GM21447 (cell line): ENCODE results near the gene FURIN.

Experiments
- ATAC-seq: cut with Tn5 transposase; IDR thresholded peaks from one replicate; pipeline ENCODE4 v1.9.1; 2021; ENCODE audit not compliant: unreplicated experiment

FURIN gene

DNA sequence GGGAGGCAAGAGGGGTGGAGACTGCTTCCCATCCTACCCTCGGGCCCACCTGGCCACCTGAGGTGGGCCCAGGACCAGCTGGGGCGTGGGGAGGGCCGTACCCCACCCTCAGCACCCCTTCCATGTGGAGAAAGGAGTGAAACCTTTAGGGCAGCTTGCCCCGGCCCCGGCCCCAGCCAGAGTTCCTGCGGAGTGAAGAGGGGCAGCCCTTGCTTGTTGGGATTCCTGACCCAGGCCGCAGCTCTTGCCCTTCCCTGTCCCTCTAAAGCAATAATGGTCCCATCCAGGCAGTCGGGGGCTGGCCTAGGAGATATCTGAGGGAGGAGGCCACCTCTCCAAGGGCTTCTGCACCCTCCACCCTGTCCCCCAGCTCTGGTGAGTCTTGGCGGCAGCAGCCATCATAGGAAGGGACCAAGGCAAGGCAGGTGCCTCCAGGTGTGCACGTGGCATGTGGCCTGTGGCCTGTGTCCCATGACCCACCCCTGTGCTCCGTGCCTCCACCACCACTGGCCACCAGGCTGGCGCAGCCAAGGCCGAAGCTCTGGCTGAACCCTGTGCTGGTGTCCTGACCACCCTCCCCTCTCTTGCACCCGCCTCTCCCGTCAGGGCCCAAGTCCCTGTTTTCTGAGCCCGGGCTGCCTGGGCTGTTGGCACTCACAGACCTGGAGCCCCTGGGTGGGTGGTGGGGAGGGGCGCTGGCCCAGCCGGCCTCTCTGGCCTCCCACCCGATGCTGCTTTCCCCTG lies 13.8 kb downstream of the FURIN start:
- ATAC-seq: no peak

DNA sequence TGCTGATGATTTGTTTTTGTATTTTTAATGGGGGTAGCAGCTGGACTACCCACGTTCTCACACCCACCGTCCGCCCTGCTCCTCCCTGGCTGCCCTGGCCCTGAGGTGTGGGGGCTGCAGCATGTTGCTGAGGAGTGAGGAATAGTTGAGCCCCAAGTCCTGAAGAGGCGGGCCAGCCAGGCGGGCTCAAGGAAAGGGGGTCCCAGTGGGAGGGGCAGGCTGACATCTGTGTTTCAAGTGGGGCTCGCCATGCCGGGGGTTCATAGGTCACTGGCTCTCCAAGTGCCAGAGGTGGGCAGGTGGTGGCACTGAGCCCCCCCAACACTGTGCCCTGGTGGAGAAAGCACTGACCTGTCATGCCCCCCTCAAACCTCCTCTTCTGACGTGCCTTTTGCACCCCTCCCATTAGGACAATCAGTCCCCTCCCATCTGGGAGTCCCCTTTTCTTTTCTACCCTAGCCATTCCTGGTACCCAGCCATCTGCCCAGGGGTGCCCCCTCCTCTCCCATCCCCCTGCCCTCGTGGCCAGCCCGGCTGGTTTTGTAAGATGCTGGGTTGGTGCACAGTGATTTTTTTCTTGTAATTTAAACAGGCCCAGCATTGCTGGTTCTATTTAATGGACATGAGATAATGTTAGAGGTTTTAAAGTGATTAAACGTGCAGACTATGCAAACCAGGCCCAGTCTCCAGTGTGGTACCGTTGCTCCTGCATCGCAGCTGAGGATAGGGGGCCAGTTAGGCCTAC lies 14.6 kb downstream of the FURIN start:
- ATAC-seq: no peak

DNA sequence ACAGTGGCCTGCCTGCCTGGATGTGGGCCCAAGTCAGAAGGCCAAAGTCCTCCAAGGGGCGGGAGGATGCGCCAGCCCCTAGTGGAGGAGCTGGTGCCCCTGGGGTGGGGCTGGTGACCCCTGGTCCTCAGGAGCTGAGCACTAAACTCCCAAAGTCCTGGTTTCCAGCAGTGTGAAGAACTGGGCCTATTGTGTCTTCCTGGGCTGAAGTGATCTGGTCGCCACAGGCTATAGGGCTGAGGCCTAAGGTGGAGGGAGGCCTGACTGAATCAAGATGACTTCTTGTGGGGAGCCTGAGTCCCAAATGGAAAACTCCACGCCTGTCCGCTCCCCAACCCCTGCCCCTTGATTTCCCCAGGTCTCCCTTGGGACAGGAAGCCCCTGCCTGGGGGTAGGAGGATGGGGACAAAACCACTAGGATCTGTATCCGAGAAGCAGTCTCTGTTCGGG lies 15.2 kb downstream of the FURIN start:
- ATAC-seq: no peak

DNA sequence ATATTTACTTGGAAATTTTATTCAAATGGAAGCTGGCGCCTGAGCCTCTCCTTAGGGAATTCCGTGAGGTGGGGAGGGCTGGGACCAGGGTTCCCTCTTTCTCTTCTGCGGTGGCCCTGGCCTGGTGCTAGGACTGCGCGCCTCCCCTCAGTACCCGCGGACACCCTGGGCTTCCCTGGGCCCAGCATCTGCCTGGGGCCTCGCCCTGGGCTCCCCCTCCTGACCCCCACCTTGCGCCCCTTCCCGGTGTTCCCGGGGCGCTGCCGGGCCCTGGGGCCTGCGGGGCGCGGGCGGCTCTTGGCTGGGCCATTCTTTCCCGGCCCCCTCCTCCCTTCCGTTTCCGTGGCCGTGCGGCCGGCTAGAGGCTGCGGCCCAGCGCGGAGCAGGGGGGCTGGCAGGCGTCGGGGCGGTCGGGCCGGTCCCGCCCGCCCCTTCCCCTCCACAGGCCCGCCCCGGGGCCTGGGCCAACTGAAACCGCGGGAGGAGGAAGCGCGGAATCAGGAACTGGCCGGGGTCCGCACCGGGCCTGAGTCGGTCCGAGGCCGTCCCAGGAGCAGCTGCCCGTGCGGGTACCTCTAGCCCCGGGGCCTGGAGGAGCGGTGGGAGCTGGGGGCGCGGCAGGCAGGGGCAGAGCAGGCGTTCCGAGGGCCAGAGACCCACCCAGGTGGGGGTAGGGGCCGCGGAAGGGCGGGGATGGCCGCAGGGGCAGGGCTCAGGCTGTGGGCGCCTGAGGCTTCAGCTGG lies 15.8 kb downstream of the FURIN start, which contains the start of gene FES:
Gene FES (plus strand): TSS at position 529 of the 743 bp plus-strand sequence. CDS start 542 bp downstream, outside the sequence.
- ATAC-seq: no peak

DNA sequence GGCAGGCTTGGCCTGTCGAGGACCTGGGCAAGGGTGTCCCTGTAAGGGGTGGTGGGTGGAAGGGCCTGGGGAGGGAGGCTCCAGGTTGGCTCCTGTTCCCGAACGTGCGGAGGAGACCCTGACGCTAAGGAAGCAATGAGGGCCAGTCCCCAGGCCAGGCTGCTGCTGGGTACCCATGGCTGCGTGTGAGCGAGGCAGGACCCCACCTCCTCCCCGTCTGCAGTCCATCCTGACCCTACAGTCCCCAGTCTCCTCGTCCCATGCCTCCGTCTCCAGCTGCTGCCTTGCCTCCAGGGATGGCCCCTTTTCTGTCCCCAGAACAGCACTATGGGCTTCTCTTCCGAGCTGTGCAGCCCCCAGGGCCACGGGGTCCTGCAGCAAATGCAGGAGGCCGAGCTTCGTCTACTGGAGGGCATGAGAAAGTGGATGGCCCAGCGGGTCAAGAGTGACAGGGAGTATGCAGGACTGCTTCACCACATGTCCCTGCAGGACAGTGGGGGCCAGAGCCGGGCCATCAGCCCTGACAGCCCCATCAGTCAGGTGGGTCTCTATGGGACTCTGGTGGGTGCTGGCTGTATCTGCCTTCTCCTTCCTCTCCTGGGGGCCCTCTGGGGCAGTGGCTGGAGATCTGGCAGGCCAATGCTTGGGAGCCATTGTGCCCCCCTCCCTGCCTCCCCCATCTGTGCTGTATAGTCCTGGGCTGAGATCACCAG lies 16.5 kb downstream of the FURIN start:
- peak; percentile 4 for ATAC-seq

DNA sequence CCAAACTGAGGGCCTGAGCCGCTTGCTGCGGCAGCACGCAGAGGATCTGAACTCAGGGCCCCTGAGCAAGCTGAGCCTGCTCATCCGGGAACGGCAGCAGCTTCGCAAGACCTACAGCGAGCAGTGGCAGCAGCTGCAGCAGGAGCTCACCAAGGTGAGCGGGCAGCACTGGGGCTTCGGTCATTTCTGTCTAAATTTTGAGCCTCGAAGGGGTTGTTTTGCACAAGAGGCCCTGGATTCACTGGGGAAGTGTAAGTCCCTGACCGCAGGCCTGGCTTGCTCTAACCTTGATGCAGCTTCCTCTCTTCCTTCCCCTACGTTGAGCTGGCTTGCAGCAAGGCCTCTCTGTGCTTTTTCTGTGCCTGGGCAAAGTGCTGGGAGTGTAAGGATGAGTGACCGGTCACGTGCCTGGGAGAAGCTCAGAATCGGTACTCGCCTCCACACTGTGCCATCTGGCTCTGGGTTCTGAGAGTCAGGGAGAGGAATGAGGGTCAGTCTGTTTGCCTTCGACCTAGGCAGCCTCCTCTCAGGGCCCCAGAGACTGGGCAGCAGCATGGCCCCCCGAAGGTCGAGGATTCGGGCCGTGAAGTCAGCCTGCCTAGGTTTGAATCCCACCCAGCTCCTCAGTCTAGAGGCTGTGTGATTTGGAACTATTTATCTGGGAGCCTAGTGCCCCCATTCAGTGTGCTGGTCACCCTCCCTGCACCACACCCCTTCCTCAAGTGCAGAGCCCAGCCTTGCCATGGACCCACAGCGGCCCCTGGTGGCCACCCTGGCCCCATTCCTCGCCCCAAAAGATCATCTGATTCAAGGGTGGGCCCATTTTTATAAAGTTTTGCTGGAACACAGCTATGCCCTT lies 17.3 kb downstream of the FURIN start:
- ATAC-seq: peak; percentile 46

DNA sequence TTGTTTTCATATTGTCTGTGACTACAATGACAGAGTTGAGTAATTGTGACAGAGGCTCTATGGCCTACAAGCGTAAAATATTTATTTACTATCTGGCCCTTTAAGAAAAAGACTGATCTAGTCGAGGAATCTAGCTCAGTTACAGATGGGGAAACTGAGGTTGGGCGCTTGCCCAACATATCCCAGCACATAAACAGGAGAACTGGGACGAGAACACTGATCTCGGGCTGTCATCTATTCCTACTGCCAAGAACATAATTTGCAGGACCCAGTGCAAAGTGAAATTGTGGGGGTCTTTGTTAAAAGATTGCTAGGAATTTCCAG lies 17.9 kb downstream of the FURIN start:
- no peak for ATAC-seq

DNA sequence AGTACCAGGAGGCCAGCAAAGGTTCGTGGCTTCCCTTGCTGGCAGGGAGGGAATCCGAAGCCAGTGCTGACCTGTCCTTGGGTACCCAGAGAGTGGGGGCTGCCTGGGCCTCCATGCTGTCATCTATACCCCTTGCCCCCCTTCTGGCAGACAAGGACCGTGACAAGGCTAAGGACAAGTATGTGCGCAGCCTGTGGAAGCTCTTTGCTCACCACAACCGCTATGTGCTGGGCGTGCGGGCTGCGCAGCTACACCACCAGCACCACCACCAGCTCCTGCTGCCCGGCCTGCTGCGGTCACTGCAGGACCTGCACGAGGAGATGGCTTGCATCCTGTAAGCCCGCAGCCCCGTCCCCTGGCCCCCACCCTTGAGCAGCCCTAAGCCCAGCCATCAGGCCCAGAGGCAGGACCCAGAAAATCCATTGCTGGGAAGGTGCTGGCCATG lies 18.7 kb downstream of the FURIN start:
- ATAC-seq: no peak

DNA sequence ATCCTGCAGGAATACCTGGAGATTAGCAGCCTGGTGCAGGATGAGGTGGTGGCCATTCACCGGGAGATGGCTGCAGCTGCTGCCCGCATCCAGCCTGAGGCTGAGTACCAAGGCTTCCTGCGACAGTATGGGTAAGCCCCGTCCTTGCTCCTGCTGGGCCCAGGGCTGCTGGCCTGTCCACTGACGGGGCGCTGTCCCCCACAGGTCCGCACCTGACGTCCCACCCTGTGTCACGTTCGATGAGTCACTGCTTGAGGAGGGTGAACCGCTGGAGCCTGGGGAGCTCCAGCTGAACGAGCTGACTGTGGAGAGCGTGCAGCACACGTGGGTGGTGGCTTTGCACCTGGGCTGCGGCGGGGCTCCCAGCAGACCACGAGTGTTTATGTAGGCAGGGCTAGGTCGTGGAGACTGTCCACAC lies 20.9 kb downstream of the FURIN start:
- ATAC-seq: no peak

DNA sequence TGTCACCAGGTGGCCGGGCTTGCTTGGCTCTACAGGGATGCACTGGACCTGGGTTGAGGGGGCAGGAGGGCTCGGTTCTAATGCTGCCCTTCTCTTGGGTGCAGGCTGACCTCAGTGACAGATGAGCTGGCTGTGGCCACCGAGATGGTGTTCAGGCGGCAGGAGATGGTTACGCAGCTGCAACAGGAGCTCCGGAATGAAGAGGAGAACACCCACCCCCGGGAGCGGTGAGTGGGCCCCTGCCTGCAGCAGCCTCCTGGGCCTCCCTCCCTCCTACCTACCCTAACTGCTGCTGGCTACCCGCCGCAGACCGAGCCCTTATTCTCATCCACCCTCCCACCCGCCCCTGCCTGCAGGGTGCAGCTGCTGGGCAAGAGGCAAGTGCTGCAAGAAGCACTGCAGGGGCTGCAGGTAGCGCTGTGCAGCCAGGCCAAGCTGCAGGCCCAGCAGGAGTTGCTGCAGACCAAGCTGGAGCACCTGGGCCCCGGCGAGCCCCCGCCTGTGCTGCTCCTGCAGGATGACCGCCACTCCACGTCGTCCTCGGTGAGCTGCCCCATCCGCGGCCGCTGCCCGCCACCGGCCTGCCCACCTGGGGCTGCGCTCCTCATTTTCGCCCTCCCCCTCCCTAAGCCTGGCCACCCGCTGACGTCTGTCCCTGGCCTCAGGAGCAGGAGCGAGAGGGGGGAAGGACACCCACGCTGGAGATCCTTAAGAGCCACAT lies 21.5 kb downstream of the FURIN start:
- ATAC-seq: no peak

DNA sequence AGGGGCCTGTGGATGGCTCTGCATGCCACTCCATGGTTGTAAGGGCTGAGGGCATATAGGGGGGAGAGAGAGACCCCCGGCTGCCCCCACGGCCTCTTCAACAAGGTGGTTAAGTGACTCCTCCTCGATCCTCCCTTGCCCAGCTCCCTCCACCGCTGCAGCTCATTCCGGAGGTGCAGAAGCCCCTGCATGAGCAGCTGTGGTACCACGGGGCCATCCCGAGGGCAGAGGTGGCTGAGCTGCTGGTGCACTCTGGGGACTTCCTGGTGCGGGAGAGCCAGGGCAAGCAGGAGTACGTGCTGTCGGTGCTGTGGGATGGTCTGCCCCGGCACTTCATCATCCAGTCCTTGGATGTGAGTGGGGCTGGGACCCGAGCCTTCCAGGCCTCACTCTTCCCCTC lies 22.5 kb downstream of the FURIN start:
- no peak for ATAC-seq

DNA sequence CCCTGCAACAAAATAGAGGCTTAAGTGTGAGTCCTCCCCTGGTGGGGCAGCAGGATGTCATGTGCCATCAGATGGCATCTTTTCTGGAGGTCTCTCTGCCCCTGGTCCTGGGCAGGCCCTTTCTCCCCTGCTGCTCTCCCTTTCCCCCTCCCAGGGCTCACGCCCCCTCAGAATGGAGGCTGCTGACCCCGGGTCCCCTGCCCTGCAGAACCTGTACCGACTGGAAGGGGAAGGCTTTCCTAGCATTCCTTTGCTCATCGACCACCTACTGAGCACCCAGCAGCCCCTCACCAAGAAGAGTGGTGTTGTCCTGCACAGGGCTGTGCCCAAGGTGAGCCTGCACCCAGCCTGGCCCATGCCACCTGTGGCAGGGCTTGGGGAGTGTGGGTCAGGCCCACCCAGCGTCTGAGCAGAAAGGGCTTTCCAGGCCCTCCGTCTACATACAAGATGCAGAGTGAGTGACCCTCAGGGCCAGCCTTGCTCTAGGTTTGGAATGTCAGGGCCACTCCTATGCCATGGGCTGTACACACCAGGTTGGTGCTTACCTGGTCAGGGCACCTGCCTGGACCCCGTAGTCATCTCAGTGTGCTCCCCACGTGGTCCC lies 23.1 kb downstream of the FURIN start:
- no peak for ATAC-seq

DNA sequence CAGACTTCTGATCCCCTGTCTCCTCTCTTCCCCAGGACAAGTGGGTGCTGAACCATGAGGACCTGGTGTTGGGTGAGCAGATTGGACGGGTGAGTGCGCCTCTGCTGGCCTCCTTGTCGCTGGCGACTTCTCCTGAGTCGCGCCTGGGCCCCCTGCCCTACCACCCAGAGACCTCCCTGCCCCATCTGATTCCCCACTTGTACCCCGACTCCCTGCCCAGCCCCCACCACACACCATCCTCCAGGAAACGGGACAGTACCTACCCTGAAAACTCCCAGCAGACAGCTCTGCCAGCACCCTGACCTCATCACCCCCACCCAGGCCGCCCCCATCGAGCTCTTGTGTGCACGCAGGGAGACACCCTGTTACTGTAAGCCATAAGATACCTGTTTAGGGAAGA lies 23.6 kb downstream of the FURIN start:
- no peak for ATAC-seq

DNA sequence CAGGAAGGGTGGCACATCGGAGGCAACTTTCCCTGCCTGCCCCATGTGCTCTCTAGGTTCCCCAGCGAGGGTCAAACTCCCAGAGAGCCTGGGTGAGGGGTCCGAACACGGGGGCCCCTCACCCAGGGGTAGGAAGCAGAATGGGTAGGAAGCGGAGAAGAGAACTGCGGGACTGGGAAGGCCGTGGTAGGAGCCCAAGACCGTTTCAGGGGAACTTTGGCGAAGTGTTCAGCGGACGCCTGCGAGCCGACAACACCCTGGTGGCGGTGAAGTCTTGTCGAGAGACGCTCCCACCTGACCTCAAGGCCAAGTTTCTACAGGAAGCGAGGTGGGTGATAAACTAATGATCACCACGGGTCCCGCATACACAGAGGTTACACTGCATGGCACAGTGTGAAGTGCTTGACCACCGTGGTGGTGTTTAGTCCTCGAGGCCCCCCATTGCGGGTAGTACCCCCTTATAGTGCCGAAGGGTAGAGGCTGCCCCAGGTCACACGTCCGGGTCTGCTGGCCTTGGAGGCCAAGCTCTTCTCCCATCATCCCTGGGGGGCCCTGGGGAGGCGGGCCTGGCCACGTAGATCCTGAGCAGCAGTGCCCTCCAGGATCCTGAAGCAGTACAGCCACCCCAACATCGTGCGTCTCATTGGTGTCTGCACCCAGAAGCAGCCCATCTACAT lies 24.2 kb downstream of the FURIN start:
- ATAC-seq: no peak

DNA sequence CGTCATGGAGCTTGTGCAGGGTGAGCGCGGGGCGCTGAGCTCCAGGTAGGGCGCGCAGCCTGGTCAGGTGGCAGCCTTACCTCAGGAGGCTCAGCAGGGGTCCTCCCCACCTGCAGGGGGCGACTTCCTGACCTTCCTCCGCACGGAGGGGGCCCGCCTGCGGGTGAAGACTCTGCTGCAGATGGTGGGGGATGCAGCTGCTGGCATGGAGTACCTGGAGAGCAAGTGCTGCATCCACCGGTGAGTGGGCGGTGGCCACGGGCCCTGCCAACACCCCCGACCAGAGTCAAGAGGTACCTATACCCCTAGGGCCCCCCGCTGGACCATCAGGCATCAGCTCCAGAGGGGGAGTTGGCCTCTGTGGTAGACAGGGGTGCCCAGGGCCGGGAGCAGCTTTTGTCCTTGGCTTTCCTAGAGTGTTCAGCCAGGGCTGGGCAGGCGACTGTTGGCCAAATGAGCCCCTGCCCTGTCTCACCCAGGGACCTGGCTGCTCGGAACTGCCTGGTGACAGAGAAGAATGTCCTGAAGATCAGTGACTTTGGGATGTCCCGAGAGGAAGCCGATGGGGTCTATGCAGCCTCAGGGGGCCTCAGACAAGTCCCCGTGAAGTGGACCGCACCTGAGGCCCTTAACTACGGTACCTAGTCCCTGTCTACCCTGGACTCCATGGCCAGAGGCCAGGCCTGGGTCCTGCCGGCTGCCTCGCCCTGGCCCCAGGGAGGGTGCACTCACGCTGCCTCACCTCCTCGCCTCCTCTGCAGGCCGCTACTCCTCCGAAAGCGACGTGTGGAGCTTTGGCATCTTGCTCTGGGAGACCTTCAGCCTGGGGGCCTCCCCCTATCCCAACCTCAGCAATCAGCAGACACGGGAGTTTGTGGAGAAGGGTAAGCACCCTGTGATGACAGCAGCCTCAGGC lies 25.0 kb downstream of the FURIN start:
- ATAC-seq: no peak

DNA sequence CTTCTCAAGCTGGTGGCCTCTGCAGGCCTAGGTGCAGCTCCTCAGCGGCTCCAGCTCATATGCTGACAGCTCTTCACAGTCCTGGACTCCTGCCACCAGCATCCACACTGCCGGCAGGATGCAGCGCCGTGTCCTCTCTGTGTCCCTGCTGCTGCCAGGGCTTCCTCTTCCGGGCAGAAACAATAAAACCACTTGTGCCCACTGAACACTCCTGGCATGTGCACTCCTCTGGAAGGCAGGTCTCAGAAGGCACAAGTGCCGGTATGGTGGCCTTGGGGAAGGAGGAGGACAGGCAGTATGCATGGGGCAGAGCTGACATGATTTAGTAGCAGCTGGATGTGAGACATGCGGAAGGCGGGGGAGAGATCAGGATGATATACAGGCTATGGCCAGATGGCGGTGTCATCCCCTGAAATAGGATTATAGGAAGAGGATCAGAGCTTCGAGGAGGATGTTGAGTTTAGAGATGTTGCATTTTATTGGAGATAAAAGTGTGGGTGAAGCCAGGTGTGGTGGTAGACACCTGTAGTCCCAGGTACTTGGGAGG lies 27.3 kb downstream of the FURIN start:
- no peak for ATAC-seq

DNA sequence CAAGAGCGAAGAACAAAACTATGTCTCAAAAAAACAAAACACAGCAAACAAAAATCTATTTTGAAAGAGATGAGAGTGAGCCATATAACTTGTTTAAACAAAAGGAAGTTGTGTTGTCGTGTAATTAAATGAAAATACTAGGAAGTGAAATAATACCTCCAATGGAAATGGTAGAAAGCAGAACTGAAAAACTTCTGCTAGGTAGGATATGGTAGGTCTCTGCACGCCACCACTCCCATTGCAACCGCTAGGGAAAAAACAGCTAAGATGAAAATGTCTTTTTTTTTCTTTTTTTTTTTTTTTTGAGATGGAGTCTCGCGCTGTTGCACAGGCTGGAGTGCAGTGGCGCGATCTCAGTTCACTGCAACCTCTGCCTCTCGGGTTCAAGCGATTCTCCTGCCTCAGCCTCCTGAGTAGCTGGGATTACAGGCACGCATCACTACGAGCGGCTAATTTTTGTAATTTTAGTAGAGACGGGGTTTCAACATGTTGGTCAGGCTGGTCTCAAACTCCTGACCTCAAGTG lies 28.8 kb downstream of the FURIN start:
- ATAC-seq: peak; percentile 64
